Mesendoderm (in vitro differentiated cells): ENCODE results near the gene SLC7A4.
"Not testable (repeated sequence)": the region's sequence is repeated elsewhere in the genome, so short reads cannot be mapped to it uniquely, and the experiment has no call there.

Experiments
- DNase-seq: peaks from one replicate; pipeline ENCODE4 v3.0.0; 2013
- H2AK5ac ChIP-seq: 2 replicates; pipeline ENCODE4 v1.6.1; 2013; ENCODE audit warnings: low read length, inconsistent platforms
- H2BK120ac ChIP-seq: 2 replicates; pipeline ENCODE4 v1.6.1; 2013; ENCODE audit warnings: low read depth, mild to moderate bottlenecking, low read length, moderate library complexity, mixed read lengths
- H2BK15ac ChIP-seq: replicated peaks from 2 replicates; pipeline ENCODE4 v1.6.1; 2013; ENCODE audit warnings: low read depth, mild to moderate bottlenecking, moderate library complexity
- H2BK5ac ChIP-seq: 2 replicates; pipeline ENCODE4 v1.6.1; 2013; ENCODE audit warnings: low read length, inconsistent platforms
- H3K18ac ChIP-seq: 2 replicates; pipeline ENCODE4 v1.6.1; 2013; ENCODE audit warnings: mild to moderate bottlenecking, low read length, mixed read lengths
- H3K23ac ChIP-seq: one replicate; pipeline ENCODE4 v1.6.1; 2013; ENCODE audit warnings: low read length
- H3K27ac ChIP-seq: 2 replicates; pipeline ENCODE4 v1.5.1; 2013; ENCODE audit warnings: low read depth, mild to moderate bottlenecking, inconsistent platforms, low read length, moderate library complexity
- H3K27me3 ChIP-seq: 2 replicates; pipeline ENCODE4 v1.6.1; 2013; ENCODE audit warnings: low read length, control low read depth, mild to moderate bottlenecking, inconsistent platforms; ENCODE audit not compliant: insufficient read depth, poor library complexity
- H3K36me3 ChIP-seq: 2 replicates; pipeline ENCODE4 v1.6.1; 2013; ENCODE audit warnings: low read length, inconsistent platforms; ENCODE audit not compliant: control insufficient read depth, insufficient read depth
- H3K4ac ChIP-seq: one replicate; pipeline ENCODE4 v1.6.1; 2013; ENCODE audit warnings: low read depth, mild to moderate bottlenecking, low read length, moderate library complexity
- H3K4me1 ChIP-seq: 2 replicates; pipeline ENCODE4 v1.6.1; 2013; ENCODE audit warnings: low read depth, low read length, inconsistent platforms; ENCODE audit not compliant: control insufficient read depth
- H3K4me2 ChIP-seq: 2 replicates; pipeline ENCODE4 v1.6.1; 2013; ENCODE audit warnings: low read length
- H3K4me3 ChIP-seq: 2 replicates; pipeline ENCODE4 v1.5.1; 2013; ENCODE audit warnings: mild to moderate bottlenecking, low read length
- H3K56ac ChIP-seq: one replicate; pipeline ENCODE4 v1.6.1; 2013; ENCODE audit warnings: low read length
- H3K79me1 ChIP-seq: 2 replicates; pipeline ENCODE4 v1.6.1; 2013; ENCODE audit warnings: low read length, inconsistent platforms
- H3K79me2 ChIP-seq: 2 replicates; pipeline ENCODE4 v1.6.1; 2013; ENCODE audit warnings: mild to moderate bottlenecking, low read length; ENCODE audit not compliant: control insufficient read depth, insufficient read depth
- H3K9ac ChIP-seq: 2 replicates; pipeline ENCODE4 v1.6.1; 2013; ENCODE audit warnings: low read length, inconsistent platforms
- H4K5ac ChIP-seq: one replicate; pipeline ENCODE4 v1.6.1; 2013; ENCODE audit warnings: low read length
- H4K8ac ChIP-seq: one replicate; pipeline ENCODE4 v1.6.1; 2013; ENCODE audit warnings: low read depth, mild to moderate bottlenecking, control low read depth, low read length, moderate library complexity
- WGBS: extraction: QIAGEN DNeasy Blood & Tissue Kit; methylation state at CpG from one replicate; pipeline ENCODE4 v1.1.7; 2013; ENCODE audit warnings: low lambda C conversion rate, missing lambda C conversion rate; ENCODE audit not compliant: insufficient coverage; ENCODE audit errors: extremely low coverage; 5-methylcytosine and 5-hydroxymethylcytosine counted together

Gene SLC7A4

GRCh38 chr22:21051831-21052400 lies 19.6 kb upstream of the SLC7A4 start:
- H4K8ac ChIP-seq, result no peak overlapping the region
- H2BK120ac ChIP-seq, result no peak overlapping the region
- H3K79me2 ChIP-seq, result no peaks in the 10 kb centered on the region
- no peak overlapping the region for H2BK5ac ChIP-seq
- no peaks in the 10 kb centered on the region for H3K36me3 ChIP-seq
- H4K5ac ChIP-seq, result no peak overlapping the region
- no peaks in the 10 kb centered on the region for H3K27me3 ChIP-seq
- no peak overlapping the region for H3K4ac ChIP-seq
- no peak overlapping the region for H3K27ac ChIP-seq
- no peak overlapping the region for H3K56ac ChIP-seq
- WGBS, result no CpG with 5 or more reads among the region's 8 CpGs
- no peak overlapping the region for H3K18ac ChIP-seq
- H3K4me1 ChIP-seq, result peaks cover 6% of the 10 kb centered on the region
- no peak overlapping the region for H2BK15ac ChIP-seq
- no peak overlapping the region for H2AK5ac ChIP-seq
- H3K4me2 ChIP-seq, result no peak overlapping the region
- H3K79me1 ChIP-seq, result no peaks in the 10 kb centered on the region
- no peak overlapping the region for H3K4me3 ChIP-seq
- H3K23ac ChIP-seq, result no peak overlapping the region
- DNase-seq, result no peak
- no peak overlapping the region for H3K9ac ChIP-seq

GRCh38 chr22:21051145-21051830 lies 18.9 kb upstream of the SLC7A4 start:
- no peak for DNase-seq
- H3K79me2 ChIP-seq, result no peaks in the 10 kb centered on the region
- no peaks in the 10 kb centered on the region for H3K27me3 ChIP-seq
- H2BK15ac ChIP-seq, result no peak overlapping the region
- no peak overlapping the region for H2BK5ac ChIP-seq
- H3K4me2 ChIP-seq, result no peak overlapping the region
- no peaks in the 10 kb centered on the region for H3K36me3 ChIP-seq
- no peak overlapping the region for H2BK120ac ChIP-seq
- no peak overlapping the region for H3K23ac ChIP-seq
- H3K4me1 ChIP-seq, result peaks cover 6% of the 10 kb centered on the region
- H3K4me3 ChIP-seq, result no peak overlapping the region
- H3K27ac ChIP-seq, result no peak overlapping the region
- WGBS, result no CpG with 5 or more reads among the region's 9 CpGs
- H3K4ac ChIP-seq, result no peak overlapping the region
- H3K9ac ChIP-seq, result no peak overlapping the region
- no peak overlapping the region for H3K56ac ChIP-seq
- no peak overlapping the region for H3K18ac ChIP-seq
- no peak overlapping the region for H4K5ac ChIP-seq
- H4K8ac ChIP-seq, result no peak overlapping the region
- no peaks in the 10 kb centered on the region for H3K79me1 ChIP-seq
- no peak overlapping the region for H2AK5ac ChIP-seq

- not testable (repeated sequence) for DNase-seq, H3K23ac ChIP-seq, H4K5ac ChIP-seq, H3K4me2 ChIP-seq, H4K8ac ChIP-seq, H3K4me1 ChIP-seq, H2BK120ac ChIP-seq, H3K27ac ChIP-seq, H3K4me3 ChIP-seq, H2BK15ac ChIP-seq, H2AK5ac ChIP-seq, H3K56ac ChIP-seq, H3K9ac ChIP-seq, H3K18ac ChIP-seq, H2BK5ac ChIP-seq, H3K79me1 ChIP-seq, H3K4ac ChIP-seq, H3K79me2 ChIP-seq, H3K36me3 ChIP-seq, H3K27me3 ChIP-seq
- no CpG with 5 or more reads among the region's 12 CpGs for WGBS
These were observed 16.6 kb upstream of the SLC7A4 start for GRCh38 chr22:21048965-21049364.

- WGBS, result no CpG with 5 or more reads among the region's 5 CpGs
These were observed 16.1 kb upstream of the SLC7A4 start for GRCh38 chr22:21048448-21048847.

GRCh38 chr22:21047730-21048129 lies 15.4 kb upstream of the SLC7A4 start:
- Histone ChIP-seq H3K56ac (no peak overlapping the region), H3K79me2 (no peaks in the 10 kb centered on the region), H3K4me3 (no peak overlapping the region), H2AK5ac (no peak overlapping the region), H3K9ac (no peak overlapping the region), H2BK5ac (no peak overlapping the region), H3K27me3 (no peaks in the 10 kb centered on the region), H3K4me1 (peaks cover 6% of the 10 kb centered on the region), H3K36me3 (no peaks in the 10 kb centered on the region), H3K18ac (no peak overlapping the region), H3K23ac (no peak overlapping the region), H3K4ac (no peak overlapping the region), H4K8ac (no peak overlapping the region), H3K4me2 (no peak overlapping the region), H2BK15ac (no peak overlapping the region), H2BK120ac (no peak overlapping the region), H3K79me1 (no peaks in the 10 kb centered on the region), H3K27ac (no peak overlapping the region), H4K5ac (no peak overlapping the region)
- WGBS, result no CpG with 5 or more reads among the region's 7 CpGs
- DNase-seq, result no peak

More at GRCh38 chr22:21048448-21048847, 16.1 kb upstream of the SLC7A4 start:
- DNase-seq, H3K18ac ChIP-seq, H4K5ac ChIP-seq, H3K79me2 ChIP-seq, H3K56ac ChIP-seq, H3K27ac ChIP-seq, H3K36me3 ChIP-seq, H3K79me1 ChIP-seq, H3K4me2 ChIP-seq, H4K8ac ChIP-seq, H3K4me3 ChIP-seq, H3K27me3 ChIP-seq, H3K4ac ChIP-seq, H3K4me1 ChIP-seq, H2BK5ac ChIP-seq, H2BK120ac ChIP-seq, H3K23ac ChIP-seq, H2BK15ac ChIP-seq, H2AK5ac ChIP-seq, H3K9ac ChIP-seq: not testable (repeated sequence)
